Endothelial cell of umbilical vein (primary cell): ENCODE measurements around the gene CAMKMT.

Source experiments
- CTCF ChIP-seq, 2 donors: IDR thresholded peaks; 1 replicate in 1 of 2; 2 replicates in 1 of 2; pipeline ENCODE4 v1.5.1; 2011; ENCODE audit warnings: low read length in 2 of 2, mild to moderate bottlenecking in 2 of 2, moderate library complexity in 2 of 2, control low read depth in 1 of 2, inconsistent platforms in 1 of 2, low read depth in 1 of 2; ENCODE audit not compliant: insufficient read depth in 1 of 2; ENCODE audit errors: extremely low read depth in 1 of 2
- EZH2 ChIP-seq: IDR thresholded peaks from 2 replicates; pipeline ENCODE4 v1.6.1; 2012; ENCODE audit warnings: borderline replicate concordance, low read depth, mild to moderate bottlenecking, moderate library complexity, low read length, inconsistent platforms; ENCODE audit not compliant: severe bottlenecking
- POLR2A ChIP-seq: IDR thresholded peaks from 2 replicates; pipeline ENCODE4 v1.6.1; 2012; ENCODE audit warnings: low read depth, mild to moderate bottlenecking, control low read depth, low read length

- TF ChIP-seq CTCF (IDR thresholded peaks at IDR 0.05; ENCODE audit: extremely low read depth in 1 of 2, insufficient read depth in 1 of 2, low read depth in 1 of 2, low read length in 2 of 2) (no peak), POLR2A (no peak), EZH2 (no peak)
These were observed 274.0 kb downstream of the CAMKMT start for GRCh38 chr2:44635725-44636124.
